Hepatocyte (in vitro differentiated cells): ENCODE measurements around the gene TNRC6A.

Experiments used
- EZH2 ChIP-seq: fragments of 200-600 bp; sonication (generic); IDR thresholded peaks from 2 replicates; pipeline ENCODE4 v1.6.1; 2016; ENCODE audit warnings: antibody characterized with exemption, mild to moderate bottlenecking, borderline replicate concordance
- TF ChIP-seq, protein P1 (sequence below): fragments of 200-600 bp; sonication (generic); IDR thresholded peaks from 2 replicates; pipeline ENCODE4 v1.5.1; 2016; ENCODE audit warnings: antibody characterized with exemption, mild to moderate bottlenecking; ENCODE audit not compliant: poor library complexity

- TF ChIP-seq, protein P1, sequence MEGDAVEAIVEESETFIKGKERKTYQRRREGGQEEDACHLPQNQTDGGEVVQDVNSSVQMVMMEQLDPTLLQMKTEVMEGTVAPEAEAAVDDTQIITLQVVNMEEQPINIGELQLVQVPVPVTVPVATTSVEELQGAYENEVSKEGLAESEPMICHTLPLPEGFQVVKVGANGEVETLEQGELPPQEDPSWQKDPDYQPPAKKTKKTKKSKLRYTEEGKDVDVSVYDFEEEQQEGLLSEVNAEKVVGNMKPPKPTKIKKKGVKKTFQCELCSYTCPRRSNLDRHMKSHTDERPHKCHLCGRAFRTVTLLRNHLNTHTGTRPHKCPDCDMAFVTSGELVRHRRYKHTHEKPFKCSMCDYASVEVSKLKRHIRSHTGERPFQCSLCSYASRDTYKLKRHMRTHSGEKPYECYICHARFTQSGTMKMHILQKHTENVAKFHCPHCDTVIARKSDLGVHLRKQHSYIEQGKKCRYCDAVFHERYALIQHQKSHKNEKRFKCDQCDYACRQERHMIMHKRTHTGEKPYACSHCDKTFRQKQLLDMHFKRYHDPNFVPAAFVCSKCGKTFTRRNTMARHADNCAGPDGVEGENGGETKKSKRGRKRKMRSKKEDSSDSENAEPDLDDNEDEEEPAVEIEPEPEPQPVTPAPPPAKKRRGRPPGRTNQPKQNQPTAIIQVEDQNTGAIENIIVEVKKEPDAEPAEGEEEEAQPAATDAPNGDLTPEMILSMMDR: no peak
- no peak for TF ChIP-seq EZH2
Measured at GRCh38 chr16:24869033-24869432, 139.6 kb downstream of the TNRC6A start.
